Umbilical cord (tissue), 2 donors: Measurements from ENCODE around the gene ATP8B3. TPM values are rescaled to one million over a fixed set of nuclear protein-coding genes. Genes with fewer than 3 reads are reported as not detected.

ENCODE experiments used
- DNase-seq: peaks from one replicate; pipeline ENCODE4 v3.0.0-alpha.2; 2015; ENCODE audit warnings: low spot score
- total RNA-seq: library from RNA; depleted of rRNA; stranded (reverse); fragments of >200 nt; gene quantifications from one replicate; pipeline ENCODE4 v1.2.3, GENCODE V29; 2014; ENCODE audit warnings: low replicate concordance; ENCODE audit not compliant: insufficient read depth

The ATP8B3 gene
- total RNA-seq, 1 donor from 2014 or later, result 1.9 TPM

- no peak for DNase-seq
Observed at GRCh38 chr19:1757468-1758230, 54.4 kb downstream of the ATP8B3 start.

DNA sequence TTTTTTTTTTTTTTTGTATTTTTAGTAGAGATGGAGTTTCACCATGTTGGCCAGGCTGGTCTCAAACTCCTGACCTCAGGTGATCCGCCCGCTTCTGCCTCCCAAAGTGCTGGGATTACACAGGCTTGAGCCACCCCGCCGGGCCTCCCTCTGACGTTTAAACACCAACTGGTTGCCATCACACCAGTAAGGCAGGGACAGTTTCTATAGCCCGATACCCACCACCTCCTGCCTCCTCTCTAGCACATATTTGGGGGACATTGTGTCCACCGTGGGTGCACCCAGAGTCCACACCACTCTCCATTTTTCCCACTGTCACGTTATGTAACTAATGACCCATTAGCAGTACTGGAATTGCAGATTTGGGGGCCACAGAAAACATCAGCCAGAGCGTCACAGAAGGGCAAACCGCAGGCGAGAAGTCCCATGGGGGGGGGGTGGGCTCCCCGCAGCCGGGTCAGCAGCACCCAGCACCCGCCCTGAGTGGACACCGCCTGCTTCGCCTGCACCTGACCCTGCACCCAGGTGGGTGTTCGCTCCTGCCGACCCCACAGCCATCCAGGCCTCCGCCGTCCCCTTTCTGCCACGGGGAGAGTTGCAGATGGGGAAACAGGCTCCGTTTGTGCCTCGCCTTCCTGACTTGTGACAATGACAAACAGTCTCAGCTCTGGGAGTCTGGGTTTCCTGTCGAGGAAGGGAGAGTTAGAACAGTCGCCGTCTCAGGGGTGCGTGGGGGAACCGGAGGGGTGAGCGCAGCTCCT is 55.2 kb downstream of the ATP8B3 start:
- DNase-seq, result no peak

DNA sequence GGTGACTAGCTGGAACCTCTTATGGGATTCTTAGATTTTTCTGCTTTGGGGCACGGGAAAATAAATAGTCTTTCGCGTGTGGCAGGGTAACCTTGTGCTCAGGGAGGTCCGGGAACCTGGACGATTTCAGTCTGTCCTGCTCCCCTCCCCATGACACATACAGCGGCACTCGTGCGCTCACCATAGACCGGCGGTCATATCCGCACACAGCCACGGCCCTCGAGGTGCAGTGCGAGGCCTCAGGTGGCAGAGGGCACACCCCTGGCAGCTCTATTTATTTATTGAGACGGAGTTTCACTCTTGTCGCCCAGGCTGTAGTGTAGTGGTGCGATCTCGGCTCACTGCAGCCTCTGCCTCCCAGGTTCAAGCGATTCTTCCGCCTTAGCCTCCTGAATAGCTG is 55.8 kb downstream of the ATP8B3 start:
- no peak for DNase-seq

DNA sequence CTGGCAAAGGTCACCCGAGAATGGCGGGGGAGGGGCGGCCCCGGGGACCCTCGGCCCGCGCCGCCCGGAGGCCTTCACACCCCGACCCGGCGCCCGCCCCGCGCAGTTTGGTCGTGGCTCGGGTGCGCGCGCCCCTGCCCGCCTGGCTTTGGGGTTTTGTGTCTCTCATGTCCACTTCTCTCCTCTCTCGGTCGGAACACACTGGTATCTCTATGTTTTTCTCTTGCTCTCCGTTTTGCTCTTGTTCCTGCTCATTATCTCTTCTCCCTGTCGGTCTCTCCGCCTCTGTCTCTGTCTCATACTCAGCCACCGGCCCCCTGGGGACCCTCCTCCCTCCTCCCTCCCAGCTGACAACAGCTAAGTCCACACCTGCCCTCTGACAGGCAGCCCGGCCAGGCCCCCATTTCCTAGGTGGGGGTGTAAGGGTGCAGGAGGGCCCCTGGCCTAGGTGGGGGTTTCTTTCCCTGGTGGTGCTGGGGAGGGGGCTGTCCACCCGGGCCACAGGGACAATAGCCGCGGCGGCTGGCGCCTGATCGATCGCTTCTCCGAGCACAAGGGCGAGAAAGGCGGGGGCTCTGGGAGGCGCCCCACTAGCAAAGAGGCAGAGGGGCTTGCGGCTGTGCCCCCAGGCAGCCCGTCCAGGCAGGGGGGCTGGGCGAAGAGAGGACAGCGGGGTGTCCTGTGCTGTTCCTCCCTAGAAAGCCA is 56.5 kb downstream of the ATP8B3 start:
- no peak for DNase-seq

- DNase-seq, result no peak
Observed at GRCh38 chr19:1754636-1755466, 57.2 kb downstream of the ATP8B3 start.

DNA sequence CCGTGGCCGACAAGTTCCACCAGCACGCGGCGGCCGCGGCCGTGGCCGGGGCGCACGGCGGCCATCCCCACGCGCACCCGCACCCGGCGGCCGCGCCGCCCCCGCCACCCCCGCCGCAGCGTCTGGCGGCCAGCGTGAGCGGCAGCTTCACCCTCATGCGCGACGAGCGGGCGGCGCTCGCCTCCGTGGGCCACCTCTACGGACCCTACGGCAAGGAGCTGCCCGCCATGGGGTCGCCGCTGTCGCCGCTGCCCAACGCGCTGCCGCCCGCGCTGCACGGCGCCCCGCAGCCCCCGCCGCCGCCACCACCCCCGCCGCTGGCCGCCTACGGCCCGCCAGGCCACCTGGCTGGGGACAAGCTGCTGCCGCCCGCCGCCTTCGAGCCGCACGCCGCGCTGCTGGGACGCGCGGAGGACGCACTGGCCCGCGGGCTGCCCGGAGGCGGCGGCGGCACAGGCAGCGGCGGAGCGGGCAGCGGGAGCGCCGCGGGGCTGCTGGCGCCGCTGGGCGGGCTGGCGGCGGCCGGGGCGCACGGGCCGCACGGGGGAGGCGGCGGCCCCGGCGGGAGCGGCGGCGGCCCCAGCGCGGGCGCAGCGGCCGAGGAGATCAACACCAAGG is 57.9 kb downstream of the ATP8B3 start:
- DNase-seq, result no peak

- DNase-seq, result no peak
Observed at GRCh38 chr19:1752757-1753728, 59.0 kb downstream of the ATP8B3 start, which contains the start of gene ONECUT3. Gene ONECUT3 (plus strand): TSS chr19:1753506. CDS start chr19:1753663, 157 bp downstream.

DNA sequence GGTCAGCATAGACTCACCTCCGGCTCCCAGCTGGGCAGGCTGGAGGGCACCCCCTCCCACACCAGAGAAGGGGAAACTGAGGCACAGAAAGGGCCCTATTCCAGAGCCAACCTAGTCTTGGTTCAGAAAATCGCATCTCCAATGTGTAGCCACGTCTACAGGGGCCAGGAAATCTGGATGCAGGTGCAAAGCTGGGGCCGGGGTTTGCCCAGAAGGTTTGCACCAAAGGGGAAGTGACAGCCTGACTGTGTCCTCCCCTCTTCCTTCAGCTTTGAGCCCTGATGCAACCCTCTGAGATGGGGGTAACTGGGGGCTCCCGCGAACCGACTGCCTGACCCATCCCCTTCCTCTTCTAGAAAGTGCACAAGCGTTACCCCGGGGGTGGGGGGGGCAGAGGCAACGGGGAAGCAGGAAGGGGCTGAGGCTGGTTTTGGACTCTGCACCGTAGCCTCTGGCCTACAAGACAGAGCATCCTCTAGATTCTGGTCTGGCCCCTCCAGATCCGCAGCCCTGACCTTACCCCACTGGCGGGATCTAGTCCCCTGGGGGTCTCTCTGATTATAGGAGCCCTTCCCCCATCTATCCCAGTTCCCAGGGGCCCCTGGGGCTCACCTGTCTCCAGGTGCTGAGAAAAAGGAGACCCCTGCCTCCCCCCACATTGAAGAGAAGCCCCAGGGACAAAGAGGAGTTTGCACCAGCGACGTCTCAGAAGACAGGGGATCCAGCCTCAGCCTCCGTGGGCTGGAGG is 59.9 kb downstream of the ATP8B3 start:
- no peak for DNase-seq

DNA sequence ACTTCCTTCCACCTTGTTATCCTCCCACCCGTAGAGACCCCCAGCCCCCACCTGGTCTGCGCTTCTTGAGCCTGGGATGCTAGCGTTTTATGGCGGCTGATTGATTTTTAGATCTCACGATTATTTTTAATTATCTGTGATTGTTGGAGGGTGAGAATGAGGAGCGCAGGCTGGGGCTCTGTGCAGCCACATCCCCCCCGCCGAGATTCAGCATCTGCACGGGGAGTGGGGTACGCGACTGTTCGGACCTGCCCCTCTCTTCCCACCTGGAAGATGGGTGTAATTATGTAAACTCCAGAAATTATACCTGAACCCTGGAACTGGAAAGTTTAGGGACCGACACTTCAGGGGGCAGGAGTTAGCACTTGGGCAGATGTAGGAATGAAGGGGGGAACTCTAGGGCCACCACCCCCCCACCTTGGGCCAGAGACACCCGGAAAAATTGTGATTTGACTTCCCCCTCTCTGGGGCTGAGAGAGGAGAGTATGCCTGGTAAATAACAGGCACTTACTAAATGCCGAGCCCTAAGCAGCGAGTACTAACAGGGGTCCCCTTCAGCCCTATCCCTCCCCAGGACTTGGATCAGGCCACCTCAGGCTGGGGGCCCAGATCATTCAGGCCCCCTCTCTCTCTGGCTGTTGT is 60.6 kb downstream of the ATP8B3 start:
- DNase-seq, result no peak

- no peak for DNase-seq
Observed at GRCh38 chr19:1750343-1751021, 61.6 kb downstream of the ATP8B3 start.

GRCh38 chr19:1749373-1750342 is 62.4 kb downstream of the ATP8B3 start:
- DNase-seq, result no peak

DNA sequence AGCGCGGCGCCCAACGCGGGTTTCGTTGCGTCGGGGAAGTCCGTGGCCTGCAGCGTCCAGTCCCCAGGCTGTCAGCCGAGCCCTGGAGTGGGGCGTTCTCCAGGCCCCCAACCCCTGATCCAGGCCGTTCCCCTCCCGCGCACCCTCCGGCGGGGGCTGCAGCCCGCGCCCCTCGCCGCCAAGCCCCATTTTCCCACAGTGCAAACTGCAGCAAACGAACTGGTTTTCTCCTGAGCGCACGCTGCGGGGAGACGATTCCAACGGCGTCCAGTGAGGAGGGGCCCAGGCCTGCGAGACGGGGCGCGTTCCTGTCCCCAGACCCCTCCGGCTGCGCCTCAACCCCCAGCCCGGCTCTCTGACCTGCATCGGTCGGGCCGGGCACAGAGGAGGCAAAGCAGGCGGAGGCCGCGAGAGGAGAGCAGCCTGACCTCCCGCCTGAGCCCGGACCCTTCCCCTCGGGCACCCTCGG is 63.2 kb downstream of the ATP8B3 start:
- DNase-seq, result no peak

GRCh38 chr19:1748115-1748872 is 63.8 kb downstream of the ATP8B3 start:
- DNase-seq, result no peak

- no peak for DNase-seq
Observed at GRCh38 chr19:1747285-1748114, 64.6 kb downstream of the ATP8B3 start.
